Mucosa of descending colon (tissue), 3 donors: Measurements from ENCODE around the gene GABPB1. TPM values are rescaled to one million over a fixed set of nuclear protein-coding genes. Genes with fewer than 3 reads are reported as not detected.

Experiments used
- ATAC-seq: fragments of 200-7000 bp; cut with Tn5 transposase; one replicate; pipeline ENCODE4 v1.9.1; 2020; ENCODE audit warnings: mild to moderate bottlenecking, moderate library complexity
- DNase-seq, 3 donors: peaks; one replicate each; pipeline ENCODE4 v3.0.0-alpha.2; 2020
- H3K36me3 ChIP-seq: fragments of 200-600 bp; one replicate; pipeline ENCODE4 v1.8.0; 2021; ENCODE audit warnings: low read depth, mild to moderate bottlenecking
- H3K4me1 ChIP-seq: fragments of 200-600 bp; one replicate; pipeline ENCODE4 v1.8.0; 2021; ENCODE audit warnings: low read depth, mild to moderate bottlenecking
- H3K4me3 ChIP-seq: fragments of 200-600 bp; one replicate; pipeline ENCODE4 v1.8.0; 2021; ENCODE audit warnings: mild to moderate bottlenecking
- H3K9me3 ChIP-seq: fragments of 200-600 bp; one replicate; pipeline ENCODE4 v1.8.0; 2021; ENCODE audit warnings: mild to moderate bottlenecking
- intact Hi-C, 2 donors: fragments of 100-400 bp; cut with DNase I in 1 of 2; cut with micrococcal nuclease in 1 of 2; formaldehyde crosslinking; loops; one replicate each; pipeline versions ENCODE4 v1.11.0 to v1.11.1; 2022; cut with DNase I, micrococcal nuclease
- total RNA-seq, 3 donors: library from RNA; stranded (reverse); fragmentation: NEBNext Ultra II Directional in 2 of 3; extraction: Animal tissue kit (Norgen Biotek cat#: 25700) in 2 of 3; gene quantifications; one replicate each; pipeline versions ENCODE4 v1.2.1 to v1.2.4, GENCODE V29; 2021 to 2023
- TF ChIP-seq, protein P1 (sequence below): fragments of 200-600 bp; IDR thresholded peaks from one replicate; pipeline ENCODE4 v1.8.0; 2022; ENCODE audit warnings: antibody characterized with exemption, mild to moderate bottlenecking
- donor health status: DM: no; HTN: no; CAD: no; lungs with moderate emphysema.
- donor health status: DM: no; HTN: no; CAD: no.
- donor health status: DM: no; HTN: yes; CAD: no.

Gene GABPB1
- total RNA-seq, 3 donors from 2014 or later = 10.0 to 15.6 (median 12.3) TPM

DNA sequence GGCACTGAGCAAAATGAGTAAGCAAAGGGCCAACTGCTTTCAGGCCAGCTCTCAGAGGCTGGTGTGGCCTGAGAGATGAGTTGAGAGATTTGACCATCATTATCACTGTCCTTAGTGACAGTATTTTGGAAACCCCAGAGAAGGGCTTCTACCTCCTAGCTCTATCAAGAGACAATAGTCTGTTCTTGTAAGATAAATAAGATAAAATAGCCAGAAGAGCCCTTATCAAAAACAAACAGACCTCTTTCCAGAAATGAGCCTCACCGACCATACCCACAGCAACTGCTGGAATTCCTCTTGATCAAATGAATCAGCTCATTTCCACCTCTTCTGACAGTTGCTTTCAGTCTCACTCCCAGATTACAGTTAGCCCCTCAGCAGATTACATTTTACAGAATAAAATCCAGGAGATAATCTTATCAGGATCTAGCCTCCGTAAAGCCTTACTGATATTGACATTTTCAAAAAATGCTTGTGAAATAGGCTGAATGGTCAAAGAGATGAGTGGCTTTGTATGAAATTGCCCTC is 94.0 kb downstream of the GABPB1 start:
- ATAC-seq (no peak), DNase-seq (no peak)
- intact Hi-C loops = no loop called here
- no peaks in the 10 kb centered on the region for H3K4me1 ChIP-seq
- TF ChIP-seq, protein P1, sequence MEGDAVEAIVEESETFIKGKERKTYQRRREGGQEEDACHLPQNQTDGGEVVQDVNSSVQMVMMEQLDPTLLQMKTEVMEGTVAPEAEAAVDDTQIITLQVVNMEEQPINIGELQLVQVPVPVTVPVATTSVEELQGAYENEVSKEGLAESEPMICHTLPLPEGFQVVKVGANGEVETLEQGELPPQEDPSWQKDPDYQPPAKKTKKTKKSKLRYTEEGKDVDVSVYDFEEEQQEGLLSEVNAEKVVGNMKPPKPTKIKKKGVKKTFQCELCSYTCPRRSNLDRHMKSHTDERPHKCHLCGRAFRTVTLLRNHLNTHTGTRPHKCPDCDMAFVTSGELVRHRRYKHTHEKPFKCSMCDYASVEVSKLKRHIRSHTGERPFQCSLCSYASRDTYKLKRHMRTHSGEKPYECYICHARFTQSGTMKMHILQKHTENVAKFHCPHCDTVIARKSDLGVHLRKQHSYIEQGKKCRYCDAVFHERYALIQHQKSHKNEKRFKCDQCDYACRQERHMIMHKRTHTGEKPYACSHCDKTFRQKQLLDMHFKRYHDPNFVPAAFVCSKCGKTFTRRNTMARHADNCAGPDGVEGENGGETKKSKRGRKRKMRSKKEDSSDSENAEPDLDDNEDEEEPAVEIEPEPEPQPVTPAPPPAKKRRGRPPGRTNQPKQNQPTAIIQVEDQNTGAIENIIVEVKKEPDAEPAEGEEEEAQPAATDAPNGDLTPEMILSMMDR = no peak
- H3K36me3 ChIP-seq = no peaks in the 10 kb centered on the region
- no peaks in the 10 kb centered on the region for H3K9me3 ChIP-seq
- H3K4me3 ChIP-seq = no peak overlapping the region

DNA sequence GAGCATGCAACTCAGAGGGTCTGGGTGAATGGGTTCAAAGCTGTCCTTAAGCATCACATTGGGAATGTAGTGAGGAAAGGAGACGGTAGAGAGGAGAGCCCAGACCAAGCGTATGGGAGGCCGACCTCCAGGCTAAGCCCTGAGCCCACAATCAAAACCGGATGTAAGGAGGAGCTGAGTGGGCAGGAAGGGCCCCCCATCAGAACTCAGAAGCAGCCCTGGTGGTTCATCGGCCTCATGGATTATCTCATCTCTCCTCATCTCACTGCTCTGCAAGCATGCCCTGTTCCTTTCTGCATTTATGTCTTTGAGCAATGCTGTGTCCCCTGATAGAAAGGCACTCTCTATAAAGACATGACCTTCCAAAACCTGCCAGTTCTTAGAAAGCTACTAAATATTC is 95.7 kb downstream of the GABPB1 start:
- no peaks in the 10 kb centered on the region for H3K4me1 ChIP-seq
- H3K9me3 ChIP-seq = no peaks in the 10 kb centered on the region
- DNase-seq (no peak), ATAC-seq (no peak)
- TF ChIP-seq, protein P1 = no peak
- H3K4me3 ChIP-seq = no peak overlapping the region
- no peaks in the 10 kb centered on the region for H3K36me3 ChIP-seq
- intact Hi-C loops = no loop called here

DNA sequence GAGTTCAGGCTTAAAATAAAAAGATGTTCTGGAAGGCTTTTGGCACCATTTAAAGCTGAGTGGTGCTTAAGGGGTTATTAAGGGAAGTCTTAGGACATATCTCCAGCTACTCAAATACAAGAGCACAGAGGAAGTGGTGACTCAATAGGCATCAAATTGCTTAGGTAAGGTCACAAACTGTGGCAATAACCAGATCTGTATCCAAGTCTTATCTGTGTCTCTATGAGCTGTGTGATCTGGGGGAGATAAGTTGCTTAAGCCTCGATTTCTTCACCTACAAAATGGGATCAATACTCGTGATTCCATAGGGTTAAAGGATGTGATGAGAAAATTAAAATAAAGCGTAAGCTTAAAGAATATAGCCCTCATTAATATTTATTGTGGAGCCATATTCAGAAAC is 97.1 kb downstream of the GABPB1 start:
- TF ChIP-seq, protein P1 = no peak
- Histone ChIP-seq H3K4me1 (no peaks in the 10 kb centered on the region), H3K36me3 (no peaks in the 10 kb centered on the region), H3K4me3 (no peak overlapping the region), H3K9me3 (no peaks in the 10 kb centered on the region)
- intact Hi-C loops = no loop called here
- ATAC-seq = no peak
- DNase-seq = no peak

DNA sequence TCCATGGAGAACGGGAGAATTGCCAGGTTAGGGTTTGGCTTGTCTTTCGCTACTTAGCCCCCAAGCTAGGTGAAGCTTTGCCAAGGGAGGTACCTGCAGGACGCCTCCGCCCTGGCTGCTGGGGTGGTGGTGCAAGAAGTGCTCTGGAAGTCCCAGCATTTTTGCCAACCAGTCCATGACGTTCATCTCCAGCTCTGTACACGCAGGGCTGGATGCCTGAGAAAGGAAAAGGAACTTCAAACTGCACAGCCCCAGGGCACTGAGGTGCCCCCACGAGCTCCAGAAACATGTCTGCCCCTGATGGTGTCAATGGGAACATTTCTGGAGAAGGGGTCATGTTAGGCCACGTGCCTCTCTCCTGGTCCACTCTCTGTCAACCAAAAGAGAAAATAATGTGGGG is 97.7 kb downstream of the GABPB1 start:
- H3K36me3 ChIP-seq = no peaks in the 10 kb centered on the region
- intact Hi-C loops = no loop called here
- no peak for ATAC-seq
- no peaks in the 10 kb centered on the region for H3K9me3 ChIP-seq
- H3K4me1 ChIP-seq = no peaks in the 10 kb centered on the region
- H3K4me3 ChIP-seq = no peak overlapping the region
- DNase-seq = no peak
- TF ChIP-seq, protein P1 = no peak

DNA sequence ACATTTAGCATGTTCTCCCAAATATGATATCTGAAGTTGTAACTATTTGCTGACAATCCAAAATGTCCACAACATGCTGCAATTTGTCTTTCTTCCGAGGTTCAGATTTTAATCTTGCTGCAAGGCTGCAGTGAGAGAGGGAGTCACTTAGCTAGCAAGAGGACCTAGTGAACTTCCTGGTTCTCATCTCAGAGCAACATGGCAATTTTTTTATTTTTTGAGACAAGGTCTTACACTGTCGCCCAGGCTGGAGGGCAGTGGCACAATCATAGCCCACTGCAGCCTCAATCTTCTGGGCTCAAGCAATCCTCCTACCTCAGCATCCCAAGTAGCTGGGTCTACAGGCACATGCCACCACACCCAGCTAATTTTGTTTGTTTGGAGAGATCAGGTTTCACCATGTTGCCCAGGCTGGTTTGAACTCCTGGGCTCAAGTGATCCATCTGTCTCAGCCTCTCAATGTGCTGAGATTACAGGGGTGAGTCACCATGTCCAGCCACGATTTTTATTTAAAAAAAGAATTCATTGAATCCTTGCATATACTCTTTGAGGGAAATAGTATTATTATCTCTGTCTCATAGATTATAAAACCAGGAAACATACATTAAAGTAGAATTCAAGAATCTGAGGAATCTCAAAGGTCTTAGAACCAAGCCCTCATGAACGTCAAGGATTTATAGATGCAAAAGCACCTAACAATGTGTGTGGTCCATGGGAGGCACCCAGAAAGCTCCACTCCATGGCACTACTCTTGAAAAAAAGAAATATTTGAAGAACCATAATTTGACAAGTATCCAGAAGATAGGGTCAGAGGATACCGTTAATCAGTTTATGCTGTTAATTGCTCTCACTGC is 98.6 kb downstream of the GABPB1 start:
- TF ChIP-seq, protein P1 = no peak
- no peaks in the 10 kb centered on the region for H3K4me1 ChIP-seq
- DNase-seq = no peak
- no peak overlapping the region for H3K4me3 ChIP-seq
- ATAC-seq = no peak
- intact Hi-C loops = no loop called here
- no peaks in the 10 kb centered on the region for H3K9me3 ChIP-seq
- H3K36me3 ChIP-seq = no peaks in the 10 kb centered on the region
